Common myeloid progenitor, CD34-positive (primary cell): ENCODE measurements around the gene TLCD5.

ENCODE experiments used
- CTCF ChIA-PET: fragments of 350-600 bp; sonication (Branson Sonifier 250); formaldehyde crosslinking; loops from one replicate; lab custom pipeline; 2021; ENCODE audit warnings: antibody characterized with exemption; lab: Charles Lee
- POLR2A ChIA-PET: fragments of 350-600 bp; sonication (Branson Sonifier 250); formaldehyde crosslinking; loops from one replicate; lab custom pipeline; 2021; ENCODE audit warnings: antibody characterized with exemption; lab: Charles Lee
- DNase-seq, 3 donors: peaks; one replicate each; pipeline versions ENCODE4 v3.0.0 to v3.0.0-alpha.2; 2013
- H3K27ac ChIP-seq, 2 experiments: 1 replicate in 1 of 2; 2 replicates in 1 of 2; pipeline ENCODE4 v1.7.0; 2013; ENCODE audit warnings: inconsistent platforms in 2 of 2, low read length in 2 of 2, mild to moderate bottlenecking in 2 of 2, low read depth in 1 of 2, moderate library complexity in 1 of 2; ENCODE audit not compliant: severe bottlenecking in 2 of 2, insufficient read depth in 1 of 2, poor library complexity in 1 of 2
- H3K27me3 ChIP-seq, 5 experiments: replicated peaks in 2 of 5; 1 replicate in 3 of 5; 2 replicates in 2 of 5; pipeline versions ENCODE4 v1.6.1 to v1.7.0; 2013; ENCODE audit warnings: low read length in 4 of 5, mild to moderate bottlenecking in 2 of 5, moderate library complexity in 2 of 5, inconsistent platforms in 1 of 5; ENCODE audit not compliant: insufficient read depth in 5 of 5, control insufficient read depth in 4 of 5
- H3K36me3 ChIP-seq, 4 experiments: 1 replicate in 2 of 4; 2 replicates in 2 of 4; pipeline versions ENCODE4 v1.6.1 to v1.7.0; 2013; ENCODE audit warnings: low read length in 3 of 4, control low read depth in 1 of 4, mild to moderate bottlenecking in 1 of 4; ENCODE audit not compliant: control insufficient read depth in 4 of 4, insufficient read depth in 4 of 4
- H3K4me1 ChIP-seq, 4 experiments: 1 replicate in 3 of 4; 2 replicates in 1 of 4; pipeline versions ENCODE4 v1.6.1 to v1.7.1; 2013; ENCODE audit warnings: low read length in 3 of 4, mild to moderate bottlenecking in 3 of 4, control low read depth in 1 of 4, inconsistent platforms in 1 of 4, moderate library complexity in 1 of 4; ENCODE audit not compliant: control insufficient read depth in 4 of 4, insufficient read depth in 4 of 4; ENCODE audit errors: control extremely low read depth in 1 of 4
- H3K4me3 ChIP-seq, 7 experiments: 1 replicate in 4 of 7; 2 replicates in 3 of 7; pipeline versions ENCODE4 v1.5.1 to v1.7.0; 2013; ENCODE audit warnings: mild to moderate bottlenecking in 7 of 7, low read length in 6 of 7, moderate library complexity in 6 of 7, inconsistent platforms in 2 of 7, low read depth in 2 of 7, control low read depth in 1 of 7; ENCODE audit not compliant: insufficient read depth in 4 of 7, control insufficient read depth in 1 of 7; ENCODE audit errors: extremely low read depth in 1 of 7
- H3K9me3 ChIP-seq, 5 experiments: 1 replicate in 4 of 5; 2 replicates in 1 of 5; pipeline versions ENCODE4 v1.6.1 to v1.7.1; 2013; ENCODE audit warnings: low read length in 4 of 5, mild to moderate bottlenecking in 2 of 5, inconsistent platforms in 1 of 5, low read depth in 1 of 5, moderate library complexity in 1 of 5; ENCODE audit not compliant: control insufficient read depth in 4 of 5, insufficient read depth in 2 of 5; ENCODE audit errors: control extremely low read depth in 1 of 5
- WGBS: methylation state at CpG from one replicate; pipeline ENCODE4 v1.1.5; 2013; ENCODE audit not compliant: insufficient coverage; 5-methylcytosine and 5-hydroxymethylcytosine counted together

The TLCD5 gene

DNA sequence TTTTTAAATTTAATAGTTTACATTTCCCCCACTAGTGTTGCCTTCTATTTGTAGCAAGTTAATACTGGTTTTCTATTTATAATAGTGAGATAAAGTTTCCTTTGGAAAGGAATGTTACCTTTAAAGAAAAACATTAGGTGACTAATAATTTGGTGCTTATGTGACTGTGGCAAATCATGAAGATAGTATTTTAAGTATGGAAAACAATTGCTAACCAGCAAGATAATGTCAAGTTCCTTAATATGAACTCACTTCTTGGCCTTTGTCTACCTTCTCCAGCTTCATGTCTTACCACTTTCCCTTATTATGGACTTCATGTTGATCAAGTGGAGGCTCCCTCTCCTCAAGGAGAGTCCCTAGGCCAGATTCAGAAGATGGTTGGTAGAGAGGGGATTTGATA is 38.3 kb downstream of the TLCD5 start:
- ChIA-PET POLR2A (no interaction called here), CTCF (interaction anchor here (0.8 to 1.1 kb wide), 2 partner anchors 9 to 11 kb away, joined by 3 to 4 read pairs; no protein-coding TSS in a partner anchor)
- no peak for DNase-seq
- H3K27ac ChIP-seq: no peak overlapping the region
- H3K4me3 ChIP-seq: no peak overlapping the region
- no peaks in the 10 kb centered on the region for H3K36me3 ChIP-seq
- H3K27me3 ChIP-seq: peaks cover 0 to 13% (median 9%) of the 10 kb centered on the region in 5 experiments
- no peaks in the 10 kb centered on the region for H3K4me1 ChIP-seq
- peaks cover 0 to 3% (median 0%) of the 10 kb centered on the region in 5 experiments for H3K9me3 ChIP-seq

DNA sequence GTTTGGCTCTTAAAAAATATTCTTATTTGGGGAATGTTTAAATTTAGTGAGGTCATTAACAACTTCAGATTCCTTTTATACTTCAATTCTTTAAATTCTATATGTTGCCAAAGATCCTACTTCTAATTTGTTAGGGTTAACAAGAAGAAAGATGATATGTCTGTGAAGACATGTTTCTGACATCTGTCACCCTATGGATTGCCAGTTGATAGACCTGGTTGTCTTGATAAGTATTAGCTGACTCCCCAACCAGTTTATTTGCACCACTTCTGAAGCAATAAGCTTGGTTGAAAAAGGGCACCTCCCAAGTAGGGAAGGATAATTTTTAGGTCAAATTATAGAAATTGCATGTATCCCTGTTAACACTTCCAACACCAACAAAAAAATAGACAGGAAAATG is 40.4 kb downstream of the TLCD5 start:
- no peak for DNase-seq
- Histone ChIP-seq H3K9me3 (peaks cover 0 to 3% (median 0%) of the 10 kb centered on the region in 5 experiments), H3K4me1 (no peaks in the 10 kb centered on the region), H3K36me3 (no peaks in the 10 kb centered on the region), H3K4me3 (no peak overlapping the region), H3K27ac (no peak overlapping the region), H3K27me3 (peaks cover 2 to 9% (median 4%) of the 10 kb centered on the region in 5 experiments)
- CTCF ChIA-PET: interaction anchor here (1.2 to 1.4 kb wide), 2 partner anchors 9 to 21 kb away, joined by 3 to 4 read pairs; no protein-coding TSS in a partner anchor
- POLR2A ChIA-PET: no interaction called here

DNA sequence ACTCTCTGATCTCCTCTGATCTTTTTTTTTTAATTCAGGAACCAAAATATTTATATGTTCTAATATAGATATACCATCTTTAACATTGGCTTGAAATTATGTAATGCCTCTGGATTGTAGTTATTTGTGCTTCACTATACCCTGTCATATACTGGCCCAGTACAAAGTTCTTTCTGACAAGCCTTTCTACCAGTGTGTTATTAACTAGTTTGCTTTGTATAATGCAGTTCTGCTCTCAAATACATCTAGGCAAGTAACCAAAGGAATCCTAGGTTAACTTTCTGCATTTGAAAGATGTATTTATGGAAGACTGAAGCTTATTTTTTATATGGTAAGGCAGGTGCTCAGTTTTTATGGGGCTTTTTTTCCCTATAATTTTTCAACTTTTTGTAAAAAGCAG is 47.2 kb downstream of the TLCD5 start:
- no peak for DNase-seq
- no peaks in the 10 kb centered on the region for H3K36me3 ChIP-seq
- POLR2A ChIA-PET: no interaction called here
- H3K4me3 ChIP-seq: no peak overlapping the region
- CTCF ChIA-PET: interaction anchor here (1.1 kb wide), 2 partner anchors 8 to 11 kb away, joined by 4 to 6 read pairs; no protein-coding TSS in a partner anchor
- no peaks in the 10 kb centered on the region for H3K4me1 ChIP-seq
- H3K27ac ChIP-seq: no peak overlapping the region
- H3K9me3 ChIP-seq: no peaks in the 10 kb centered on the region
- H3K27me3 ChIP-seq: peaks cover 0 to 3% (median 0%) of the 10 kb centered on the region in 5 experiments

DNA sequence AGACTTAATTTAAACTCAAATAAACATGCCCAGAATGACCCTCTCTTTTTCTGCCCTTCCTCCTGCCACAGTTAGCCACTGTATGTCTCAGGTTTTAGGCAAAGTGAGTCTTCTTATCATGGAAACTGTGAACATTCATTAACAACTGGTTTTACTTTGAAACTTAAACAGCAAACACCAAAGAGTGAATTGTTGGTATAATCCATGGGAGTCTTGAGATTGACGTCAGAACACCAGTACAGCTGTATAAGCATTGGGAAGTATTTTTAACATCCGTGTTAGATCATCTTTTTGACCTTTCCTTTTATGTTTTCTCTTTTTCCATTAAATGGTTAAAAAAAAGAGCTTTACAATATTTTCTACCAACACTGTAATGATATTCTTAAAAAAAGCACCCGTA is 50.0 kb downstream of the TLCD5 start:
- no CpG with 5 or more reads among the region's 3 CpGs for WGBS
- H3K4me1 ChIP-seq: no peaks in the 10 kb centered on the region
- H3K27me3 ChIP-seq: peaks cover 0 to 2% (median 0%) of the 10 kb centered on the region in 5 experiments
- no peak overlapping the region for H3K4me3 ChIP-seq
- peaks cover 0 to 9% (median 3%) of the 10 kb centered on the region in 5 experiments for H3K9me3 ChIP-seq
- ChIA-PET POLR2A (no interaction called here), CTCF (interaction anchor here (0.6 to 1.1 kb wide), 2 partner anchors 10 to 82 kb away, joined by 3 read pairs; no protein-coding TSS in a partner anchor)
- H3K27ac ChIP-seq: no peak overlapping the region
- DNase-seq: no peak
- H3K36me3 ChIP-seq: no peaks in the 10 kb centered on the region

DNA sequence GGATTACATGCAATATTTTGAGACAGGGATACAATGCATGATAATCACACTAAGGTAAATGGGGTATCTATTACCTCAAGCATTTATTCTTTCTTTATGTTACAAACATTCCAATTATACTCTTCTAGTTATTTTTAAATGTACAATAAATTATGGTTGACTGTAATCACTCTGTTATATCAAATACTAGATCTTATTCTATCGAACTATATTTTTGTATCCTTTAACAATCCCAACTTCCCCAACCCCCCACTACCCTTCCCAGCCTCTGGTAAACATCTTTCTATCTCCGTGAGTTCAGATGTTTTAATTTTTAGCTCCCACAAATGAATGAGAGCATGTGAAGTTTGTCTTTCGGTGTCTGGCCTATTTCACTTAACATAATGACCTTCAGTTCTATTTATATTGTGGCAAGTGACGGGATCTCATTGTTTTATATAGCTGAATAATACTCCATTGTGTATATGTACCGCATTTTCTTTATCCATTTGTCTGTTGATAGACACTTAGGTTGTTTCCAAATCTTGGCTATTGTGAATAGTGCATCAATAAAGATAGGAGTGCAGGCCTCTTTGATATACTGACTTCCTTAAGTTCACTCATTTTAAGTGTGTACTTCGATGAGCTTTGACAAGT is 51.6 kb downstream of the TLCD5 start:
- ChIA-PET POLR2A (no interaction called here), CTCF (no interaction called here)
- peaks cover 0 to 9% (median 3%) of the 10 kb centered on the region in 5 experiments for H3K9me3 ChIP-seq
- DNase-seq: no peak
- H3K4me3 ChIP-seq: no peak overlapping the region
- H3K4me1 ChIP-seq: no peaks in the 10 kb centered on the region
- H3K27ac ChIP-seq: no peak overlapping the region
- H3K36me3 ChIP-seq: no peaks in the 10 kb centered on the region
- H3K27me3 ChIP-seq: peaks cover 0 to 2% (median 0%) of the 10 kb centered on the region in 5 experiments
- WGBS: no CpG with 5 or more reads among the region's 6 CpGs

DNA sequence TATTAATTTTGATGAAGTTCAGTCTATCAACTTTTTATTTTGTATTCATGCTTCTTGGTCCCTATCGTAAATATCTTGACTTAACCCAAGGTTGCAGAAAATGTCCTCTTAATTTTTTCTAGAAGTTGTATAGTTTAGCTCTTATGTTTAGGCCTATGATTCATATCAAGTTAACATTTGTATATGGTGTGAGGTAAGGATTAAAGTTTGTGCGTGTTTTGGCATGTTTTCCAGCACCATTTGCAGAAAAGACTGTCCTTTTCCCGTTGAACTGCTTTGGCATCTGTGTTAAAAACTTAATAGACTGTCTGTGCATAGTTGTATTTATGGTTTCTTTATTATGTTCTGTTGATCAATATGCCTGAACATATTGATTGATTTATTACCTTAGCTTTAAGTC is 53.4 kb downstream of the TLCD5 start:
- ChIA-PET CTCF (no interaction called here), POLR2A (interaction anchor here (0.6 kb wide), 1 partner anchor 17 kb away, joined by 3 read pairs; no protein-coding TSS in a partner anchor)
- peak in 1 of 3 donors; percentile 8 for DNase-seq
- no CpG with 5 or more reads among the region's 3 CpGs for WGBS
- Histone ChIP-seq H3K4me3 (no peak overlapping the region), H3K27ac (no peak overlapping the region), H3K36me3 (no peaks in the 10 kb centered on the region), H3K27me3 (peaks cover 0 to 2% (median 0%) of the 10 kb centered on the region in 5 experiments), H3K9me3 (peaks cover 0 to 13% (median 3%) of the 10 kb centered on the region in 5 experiments), H3K4me1 (no peaks in the 10 kb centered on the region)

DNA sequence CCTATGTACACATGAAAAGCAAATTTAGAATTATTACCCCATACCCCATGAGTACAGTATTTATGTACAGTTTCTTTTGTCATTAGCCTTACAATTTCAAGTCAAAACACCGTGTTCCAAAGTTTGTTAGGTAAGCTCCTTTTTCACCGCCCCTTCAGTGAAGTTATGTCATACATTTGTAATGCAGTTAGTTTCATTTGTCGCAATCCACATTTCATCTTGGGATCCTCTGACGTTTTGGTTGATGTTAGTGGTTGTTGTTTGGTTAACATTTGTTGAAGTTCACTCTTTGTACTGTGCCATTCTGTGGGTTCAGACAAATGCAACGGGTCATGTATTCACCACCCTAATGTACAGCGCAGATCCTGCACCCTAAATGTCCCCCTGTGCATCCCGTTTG is 56.3 kb downstream of the TLCD5 start:
- WGBS: 100% methylated on average over 4 of the region's 7 CpGs
- H3K27ac ChIP-seq: no peak overlapping the region
- peaks cover 0 to 14% (median 3%) of the 10 kb centered on the region in 5 experiments for H3K9me3 ChIP-seq
- ChIA-PET POLR2A (no interaction called here), CTCF (interaction anchor here (0.7 kb wide), 1 partner anchor 131 kb away, joined by 3 read pairs; no protein-coding TSS in a partner anchor)
- no peak for DNase-seq
- H3K4me3 ChIP-seq: no peak overlapping the region
- H3K27me3 ChIP-seq: peaks cover 0 to 4% (median 0%) of the 10 kb centered on the region in 5 experiments
- H3K36me3 ChIP-seq: no peaks in the 10 kb centered on the region
- no peaks in the 10 kb centered on the region for H3K4me1 ChIP-seq
